HL-60/S4 treated with phorbol 12-myristate 13-acetate at 8.2 ng/mL for 4 days and 3 days (cell line): Measurements from ENCODE around the gene OLA1.
"Not testable (repeated sequence)": the region's sequence is repeated elsewhere in the genome, so short reads cannot be mapped to it uniquely, and the experiment has no call there.

ENCODE experiments used
- in situ Hi-C: fragments of 300-500 bp; cut with MboI; formaldehyde crosslinking; loops from 2 replicates; pipeline ENCODE4 v1.15.0; 2022; ENCODE audit warnings: low sequenced_read_pairs

The OLA1 gene

DNA sequence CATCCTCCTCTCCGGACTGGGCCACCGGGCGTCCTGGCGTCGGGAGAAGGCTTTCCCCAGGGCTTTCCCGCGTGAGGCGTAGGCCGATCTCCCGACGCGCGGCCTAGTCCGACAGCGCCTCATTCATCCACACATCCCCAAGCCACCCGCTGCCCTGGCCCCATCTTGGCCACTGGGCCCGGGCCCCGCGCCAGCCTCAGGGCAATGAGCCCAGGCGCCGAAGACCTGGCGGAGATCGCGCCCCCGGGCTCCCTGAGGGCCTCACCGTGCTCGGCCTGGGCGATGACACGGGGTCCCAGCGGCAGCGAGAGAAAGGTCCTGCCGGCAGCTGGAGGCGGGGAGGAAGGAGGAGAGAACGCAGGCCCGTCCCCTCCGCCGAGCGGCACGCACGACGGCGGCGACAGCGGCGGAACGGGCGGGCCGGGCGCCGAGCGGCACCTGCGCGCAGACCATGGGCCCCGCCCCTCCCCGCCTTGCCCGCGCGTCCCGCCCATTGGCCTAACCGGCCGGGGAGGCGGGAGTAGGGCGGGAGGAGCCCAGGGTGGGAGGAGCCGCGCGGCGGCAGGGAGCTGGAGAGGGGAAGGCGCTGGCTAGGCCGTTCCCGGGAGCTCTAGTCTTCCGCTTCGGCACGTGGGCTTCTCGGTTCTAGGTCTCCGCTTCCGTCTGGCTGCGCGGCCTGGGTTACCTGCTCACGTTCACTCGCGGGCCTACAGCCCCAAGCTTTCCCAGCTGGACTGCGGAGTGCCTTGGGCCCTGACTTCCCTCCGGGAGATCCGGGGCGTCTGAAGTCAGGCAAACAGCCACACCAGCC is at the start of gene OLA1:
OLA1 (minus strand) TSS at position 346 of the 811 bp plus-strand sequence. CDS start 1,717 bp downstream, outside the sequence.
- in situ Hi-C loops = no loop called here

DNA sequence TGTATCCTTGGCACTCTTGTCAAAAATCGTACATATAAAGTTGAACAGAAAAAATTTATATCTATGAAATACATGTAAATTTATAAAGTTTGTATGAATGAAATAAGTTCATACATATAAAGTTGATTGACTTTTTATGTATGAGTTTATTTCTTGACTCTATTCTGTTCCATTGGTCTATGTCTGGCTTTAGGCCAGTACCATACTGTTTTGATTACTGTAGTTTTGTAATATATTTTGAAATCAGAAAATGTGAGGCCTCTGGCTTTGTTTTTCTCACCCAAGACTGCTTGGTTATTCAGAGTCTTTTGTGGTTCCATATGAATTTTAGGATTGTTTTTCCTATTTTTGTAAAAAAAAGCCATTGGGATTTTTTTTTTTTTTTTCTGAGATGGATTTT is 44.6 kb upstream of the OLA1 start:
- in situ Hi-C loops = no loop called here

DNA sequence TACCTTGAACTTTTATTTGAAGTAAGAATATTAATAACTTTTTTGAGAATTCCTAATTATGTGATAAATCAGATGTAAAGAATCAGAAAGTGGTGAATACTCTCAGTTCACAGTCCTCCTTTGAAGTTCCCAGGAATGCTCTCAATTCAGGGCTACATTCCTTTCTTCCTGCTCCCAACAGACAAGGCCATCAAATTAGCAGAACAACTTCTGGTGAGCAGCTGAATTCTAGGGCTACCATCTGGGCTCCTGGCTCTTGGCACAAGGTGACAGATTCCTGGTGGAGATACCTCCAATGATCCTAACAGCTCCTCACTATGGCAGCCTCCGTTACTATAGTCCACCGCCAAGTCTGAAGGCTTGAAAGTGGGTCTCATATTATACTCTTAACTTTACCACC is 37.8 kb upstream of the OLA1 start:
- in situ Hi-C loops = no loop called here

DNA sequence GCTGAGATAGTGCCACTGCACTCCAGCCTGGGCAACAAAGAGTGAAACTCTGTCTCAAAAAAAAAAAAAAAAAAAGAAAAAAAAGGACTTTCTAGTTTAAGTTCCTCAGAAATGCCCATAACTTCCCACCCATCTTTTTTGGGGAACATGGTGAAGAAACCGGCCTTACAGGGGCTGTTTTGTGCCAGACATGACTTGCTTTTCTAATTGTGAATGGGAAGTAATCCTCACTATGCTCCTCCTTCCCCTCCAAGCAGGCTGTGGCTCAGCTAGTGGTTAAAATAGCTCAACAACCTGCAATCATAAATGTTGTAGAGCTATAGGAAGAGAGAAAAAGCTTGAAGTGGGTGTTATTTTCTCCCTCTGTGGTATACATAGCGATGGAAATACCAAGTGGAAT is 34.1 kb upstream of the OLA1 start:
- in situ Hi-C loops = no loop called here

DNA sequence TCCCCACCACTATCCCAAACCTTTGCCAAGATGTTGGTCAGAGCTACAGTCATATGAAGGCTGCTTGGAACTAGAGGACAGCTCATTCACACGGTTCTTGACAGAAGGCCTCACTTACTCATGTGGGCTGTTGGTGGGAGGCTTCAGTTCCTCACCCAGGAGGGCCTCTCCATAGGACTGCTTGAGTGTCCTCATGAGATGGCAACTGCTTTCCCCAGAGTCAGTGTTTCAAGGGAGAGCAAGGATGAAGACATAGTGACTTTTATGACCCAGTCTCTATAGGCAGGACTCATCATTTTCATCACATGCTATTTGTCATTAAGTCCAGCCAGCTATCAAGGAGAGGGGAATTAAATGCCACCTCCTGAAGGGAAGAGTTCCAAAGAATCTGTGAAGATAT is 33.4 kb upstream of the OLA1 start:
- in situ Hi-C loops = no loop called here

DNA sequence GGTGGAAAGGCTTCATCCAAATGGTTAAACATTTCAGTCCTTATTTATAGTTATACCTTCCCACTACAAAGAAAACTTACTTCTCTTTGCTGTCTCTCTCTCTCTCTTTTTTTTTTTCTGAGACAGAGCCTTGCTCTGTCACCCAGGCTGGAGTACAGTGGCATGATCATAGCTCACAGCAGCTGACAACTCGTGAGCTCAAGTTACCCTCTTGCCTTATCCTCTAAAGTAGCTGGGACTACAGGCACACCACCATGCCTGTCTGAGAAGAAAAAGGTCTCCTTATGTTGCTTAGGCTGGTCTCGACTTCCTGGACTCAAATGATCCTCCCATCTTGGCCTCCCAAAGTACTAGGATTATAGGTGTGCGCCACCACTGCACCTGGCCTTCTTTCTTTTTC is 32.3 kb upstream of the OLA1 start:
- in situ Hi-C loops = no loop called here

DNA sequence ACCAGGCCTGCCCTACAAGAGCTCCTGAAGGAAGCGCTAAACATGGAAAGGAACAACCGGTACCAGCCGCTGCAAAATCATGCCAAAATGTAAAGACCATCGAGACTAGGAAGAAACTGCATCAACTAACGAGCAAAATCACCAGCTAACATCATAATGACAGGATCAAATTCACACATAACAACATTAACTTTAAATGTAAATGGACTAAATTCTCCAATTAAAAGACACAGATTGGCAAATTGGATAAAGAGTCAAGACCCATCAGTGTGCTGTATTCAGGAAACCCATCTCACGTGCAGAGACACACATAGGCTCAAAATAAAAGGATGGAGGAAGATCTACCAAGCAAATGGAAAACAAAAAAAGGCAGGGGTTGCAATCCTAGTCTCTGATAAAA is 21.9 kb upstream of the OLA1 start:
- in situ Hi-C loops = not testable (repeated sequence)

DNA sequence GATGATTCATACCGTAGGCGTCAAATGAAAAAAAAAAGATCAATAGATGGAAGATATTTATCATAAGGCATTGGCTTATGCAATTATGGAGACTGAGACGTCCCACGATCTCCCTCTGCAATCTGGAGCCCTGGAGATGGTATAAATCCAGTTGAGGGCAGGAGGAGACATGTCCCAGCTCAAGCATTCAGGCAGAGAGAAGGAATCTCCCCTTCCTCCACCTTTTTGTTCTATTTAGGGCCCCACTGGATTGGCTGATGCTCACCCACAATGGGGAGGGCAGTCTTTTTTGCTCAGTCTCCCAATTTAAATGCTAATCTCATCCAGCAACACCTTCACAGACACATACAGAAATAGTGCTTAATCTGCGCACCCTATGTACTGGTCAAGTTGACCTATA is 18.0 kb upstream of the OLA1 start:
- in situ Hi-C loops = no loop called here

DNA sequence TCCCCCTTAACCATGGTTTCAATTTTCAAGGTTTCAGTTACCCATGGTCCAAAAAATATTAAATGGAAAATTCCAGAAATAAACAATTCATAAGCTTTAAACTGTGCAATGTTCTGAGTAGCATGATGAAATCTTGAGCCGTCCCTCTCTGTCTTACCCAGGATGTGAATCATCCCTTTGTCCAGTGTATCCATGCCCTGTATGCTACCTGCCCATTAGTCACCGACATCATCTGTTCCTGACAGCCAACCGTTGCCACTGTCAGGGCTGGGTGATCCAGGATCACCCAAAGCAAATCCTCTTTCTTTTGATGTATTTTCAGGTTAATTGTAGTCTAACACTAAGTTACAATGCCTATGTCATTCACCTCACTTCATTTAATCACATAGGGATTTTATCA is 15.7 kb upstream of the OLA1 start:
- in situ Hi-C loops = no loop called here

DNA sequence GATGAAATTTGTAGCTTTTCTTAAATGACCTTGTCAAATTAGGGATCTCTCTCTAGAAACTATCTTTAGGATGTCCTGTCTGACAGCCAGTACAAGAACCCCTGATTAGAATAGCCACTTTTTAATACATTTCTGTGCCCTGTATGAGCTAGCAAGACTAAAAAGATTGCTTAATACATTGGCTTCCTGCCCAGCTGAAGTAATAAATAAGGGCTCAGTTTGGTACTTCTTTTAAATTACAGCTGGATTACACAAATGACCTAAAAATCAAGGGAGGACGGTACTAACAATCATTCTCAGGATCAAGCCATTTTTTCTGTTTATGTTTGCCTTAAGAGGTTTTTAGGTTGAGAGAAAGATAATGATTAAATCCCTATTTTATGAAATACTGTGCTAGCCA is 11.6 kb upstream of the OLA1 start:
- in situ Hi-C loops = no loop called here

DNA sequence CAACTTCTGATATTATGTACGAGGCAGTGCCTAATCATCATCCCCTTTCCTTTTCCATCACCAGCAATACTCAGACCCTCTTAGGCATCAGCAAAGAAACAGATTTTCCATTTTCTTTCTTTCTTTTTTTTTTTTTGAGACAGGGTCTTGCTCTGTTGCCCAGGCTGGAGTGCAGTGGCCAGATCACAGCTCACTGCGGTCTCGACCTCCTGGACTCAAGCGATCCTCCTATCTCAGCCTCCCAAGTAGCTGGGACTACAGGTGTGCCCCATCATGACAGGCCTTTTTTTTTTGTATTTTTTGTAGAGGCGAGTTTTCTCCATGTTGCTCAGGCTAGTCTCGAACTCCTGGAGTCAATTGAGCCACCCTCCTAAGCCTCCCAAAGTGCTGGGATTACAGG is 5.9 kb upstream of the OLA1 start:
- in situ Hi-C loops = no loop called here

DNA sequence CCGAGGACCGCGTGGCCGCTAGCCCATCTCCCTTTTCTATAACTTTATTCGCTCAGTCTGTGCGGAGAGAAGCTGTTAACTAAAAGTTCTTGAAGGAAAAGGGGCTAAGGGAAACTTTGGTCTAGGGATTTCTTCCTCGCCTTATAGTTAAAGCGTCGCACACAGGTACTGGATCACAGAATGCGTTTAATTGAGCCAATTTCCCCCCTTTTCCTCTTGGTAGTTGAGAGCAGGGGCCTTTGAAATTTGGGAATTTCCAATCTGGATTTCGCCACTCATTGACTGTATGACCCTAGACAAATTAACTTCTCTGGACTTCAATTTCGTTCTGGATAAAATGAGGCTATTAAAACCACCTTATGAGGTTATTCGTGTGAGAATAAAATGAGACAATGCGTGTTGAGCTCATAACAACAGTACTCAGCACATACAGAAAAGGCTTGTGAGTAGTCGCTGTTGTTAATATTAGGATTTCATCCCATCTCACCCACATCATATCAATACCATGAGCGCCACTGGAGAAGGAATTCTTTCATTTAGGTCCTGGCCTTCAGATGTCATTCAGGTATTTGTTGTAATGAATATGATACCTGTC is 763 bp upstream of the OLA1 start:
- in situ Hi-C loops = no loop called here

DNA sequence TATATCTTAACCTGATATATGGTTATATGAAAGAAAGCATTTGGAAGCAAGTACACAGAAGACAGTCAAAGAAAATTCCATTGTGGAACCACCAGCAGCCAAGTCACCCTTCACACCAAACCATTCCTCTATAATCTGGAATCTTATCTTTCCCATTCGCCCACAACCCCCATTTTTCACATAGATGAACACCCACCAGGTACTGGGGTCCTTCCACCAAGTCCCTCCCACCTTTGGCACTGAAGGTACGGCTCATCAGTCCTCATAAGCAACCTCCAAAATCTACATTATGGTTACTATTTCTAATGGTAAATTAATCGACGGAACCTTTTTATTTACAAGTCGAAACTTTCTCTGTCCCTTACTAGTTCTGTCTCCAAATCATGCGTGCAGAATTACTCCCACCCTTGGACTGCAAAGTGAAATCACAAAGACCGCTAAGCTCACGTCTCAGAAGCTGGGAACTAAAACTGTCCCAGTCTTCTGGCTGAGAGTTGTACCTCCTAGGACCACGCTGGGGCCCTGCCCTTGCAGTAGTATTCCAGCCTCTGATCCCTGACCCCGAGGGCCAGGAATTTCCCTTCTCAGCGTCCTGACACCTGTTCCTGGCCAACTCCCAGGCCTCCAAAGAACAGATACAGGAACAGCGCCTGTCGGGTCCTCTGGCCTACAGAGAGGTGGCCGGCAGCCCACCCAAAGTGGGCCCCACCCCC is 702 bp downstream of the OLA1 start:
- in situ Hi-C loops = no loop called here

DNA sequence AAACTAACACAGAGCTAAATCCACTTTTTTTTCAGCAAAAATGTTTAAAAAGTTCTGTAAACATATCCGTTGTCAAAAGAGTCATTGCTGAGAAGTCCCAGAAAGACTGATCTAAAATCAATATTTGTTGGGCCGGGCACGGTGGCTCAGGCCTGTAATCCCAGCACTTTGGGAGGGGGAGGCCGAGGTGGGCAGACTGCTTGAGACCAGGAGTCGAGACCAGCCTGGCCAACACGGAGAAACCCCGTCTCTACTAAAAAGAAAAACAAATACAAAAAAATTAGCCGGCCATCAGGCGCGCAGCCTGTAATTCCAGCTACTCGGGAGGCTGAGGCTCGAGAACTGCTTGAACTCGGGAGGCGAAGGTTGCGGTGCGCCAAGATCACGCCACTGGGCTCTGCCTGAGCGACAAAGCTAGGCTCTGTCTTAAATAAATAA is 1.4 kb downstream of the OLA1 start:
- in situ Hi-C loops = no loop called here

DNA sequence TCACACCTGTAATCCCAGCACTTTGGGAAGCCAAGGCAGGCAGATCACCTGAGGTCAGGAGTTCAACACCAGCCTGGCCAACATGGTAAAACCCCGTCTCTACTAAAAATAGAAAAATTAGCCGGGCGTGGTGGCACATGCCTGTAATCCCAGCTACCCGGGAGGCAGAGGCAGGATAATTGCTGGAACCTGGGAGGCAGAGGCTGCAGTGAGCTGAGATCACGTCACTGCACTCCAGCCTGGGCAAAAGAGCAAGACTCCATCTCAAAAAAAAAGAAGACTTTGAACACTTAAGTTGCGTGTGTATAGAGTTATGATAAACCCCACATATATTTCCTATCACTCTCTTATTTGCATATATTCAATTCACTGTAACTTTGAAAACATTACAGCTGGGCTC is 2.7 kb downstream of the OLA1 start:
- in situ Hi-C loops = not testable (repeated sequence)

DNA sequence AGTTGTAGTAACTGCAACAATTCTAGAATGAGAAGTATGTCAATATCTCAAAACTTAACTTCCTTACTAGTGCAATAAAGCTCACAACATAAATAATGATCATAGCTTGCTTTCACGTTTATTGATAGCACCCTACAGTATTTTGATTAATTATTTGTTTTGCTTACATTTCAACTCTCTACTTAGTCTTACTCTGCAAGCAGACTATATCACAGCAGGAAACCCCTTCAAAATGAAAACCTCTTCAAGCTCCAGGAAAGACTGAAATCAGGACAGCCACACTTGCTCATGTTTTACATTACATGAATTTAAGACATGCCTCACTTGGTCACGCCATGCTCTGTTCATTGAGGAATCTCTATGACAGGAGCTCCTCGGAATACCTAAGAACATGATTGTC is 3.3 kb downstream of the OLA1 start:
- in situ Hi-C loops = no loop called here

DNA sequence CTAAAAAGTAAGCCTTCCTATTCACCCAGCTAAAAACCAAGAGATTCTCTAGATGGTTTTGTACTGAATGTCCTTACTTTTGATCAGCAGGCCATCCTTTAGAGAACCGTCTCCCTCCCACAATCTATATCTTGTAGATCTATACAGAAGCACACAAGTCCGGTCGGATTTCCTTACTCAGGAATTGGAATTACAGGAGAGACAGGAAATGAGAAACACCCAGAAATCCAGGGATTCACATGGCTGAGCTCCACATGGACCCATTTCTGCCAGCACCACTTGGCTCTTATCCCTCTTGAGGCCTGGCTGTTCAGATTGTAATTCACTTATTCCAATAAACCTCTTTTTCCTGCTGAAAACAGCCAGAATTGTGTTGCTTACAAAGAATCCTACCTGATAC is 4.5 kb downstream of the OLA1 start:
- in situ Hi-C loops = no loop called here

DNA sequence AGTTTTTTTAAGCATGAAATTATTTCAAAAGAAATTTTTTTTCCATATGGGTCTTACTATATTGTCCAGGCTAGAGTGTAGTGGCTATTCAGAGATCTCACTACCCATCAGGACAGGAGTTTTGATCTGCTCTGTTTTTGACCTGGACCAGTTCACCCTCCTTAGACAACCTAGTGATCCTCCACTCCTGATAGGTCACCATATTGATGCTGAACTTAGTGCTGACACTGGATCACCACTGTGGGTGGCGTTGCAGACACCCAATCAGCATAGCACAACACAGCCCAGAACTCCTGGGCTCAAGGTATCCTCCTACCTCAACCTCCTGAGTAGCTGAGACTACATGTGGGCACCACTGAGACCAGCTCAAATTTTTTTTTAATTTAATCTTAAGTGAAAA is 8.2 kb downstream of the OLA1 start:
- in situ Hi-C loops = no loop called here

DNA sequence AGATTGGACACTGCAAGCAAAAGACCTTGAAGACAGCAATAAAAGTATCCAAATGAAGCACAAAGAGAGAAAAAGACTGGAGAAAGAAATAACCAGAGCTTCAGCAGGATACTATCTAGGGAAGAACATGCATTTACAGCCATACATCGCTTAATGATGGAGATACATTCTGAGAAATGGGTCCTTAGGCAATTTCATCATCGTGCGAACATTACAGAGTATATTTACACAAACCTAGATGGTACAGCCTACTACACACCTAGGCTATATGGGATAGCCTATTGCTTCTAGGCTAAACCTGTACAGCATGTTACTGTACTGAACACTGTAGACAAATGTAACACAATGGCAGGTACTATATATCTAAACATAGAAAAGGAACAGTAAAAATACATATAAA is 11.9 kb downstream of the OLA1 start:
- in situ Hi-C loops = no loop called here

DNA sequence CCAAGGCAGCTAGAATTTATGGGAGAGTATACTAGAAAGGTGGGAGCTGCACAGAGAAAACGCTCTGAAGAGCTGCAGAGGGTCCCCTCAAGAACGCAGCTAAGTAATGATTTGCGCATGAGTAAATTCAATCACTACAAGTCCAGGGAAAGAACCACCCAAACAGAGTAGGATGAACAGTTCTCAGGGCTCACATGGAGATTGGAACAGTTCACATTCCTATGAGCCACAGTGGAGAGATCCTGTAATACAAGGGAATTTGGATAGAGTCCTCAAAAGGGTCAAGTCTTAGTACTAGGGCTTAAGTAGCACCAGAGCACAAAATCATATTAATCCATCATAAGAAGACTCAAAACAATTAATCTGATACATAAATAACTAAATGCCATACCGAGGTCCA is 12.7 kb downstream of the OLA1 start:
- in situ Hi-C loops = no loop called here

DNA sequence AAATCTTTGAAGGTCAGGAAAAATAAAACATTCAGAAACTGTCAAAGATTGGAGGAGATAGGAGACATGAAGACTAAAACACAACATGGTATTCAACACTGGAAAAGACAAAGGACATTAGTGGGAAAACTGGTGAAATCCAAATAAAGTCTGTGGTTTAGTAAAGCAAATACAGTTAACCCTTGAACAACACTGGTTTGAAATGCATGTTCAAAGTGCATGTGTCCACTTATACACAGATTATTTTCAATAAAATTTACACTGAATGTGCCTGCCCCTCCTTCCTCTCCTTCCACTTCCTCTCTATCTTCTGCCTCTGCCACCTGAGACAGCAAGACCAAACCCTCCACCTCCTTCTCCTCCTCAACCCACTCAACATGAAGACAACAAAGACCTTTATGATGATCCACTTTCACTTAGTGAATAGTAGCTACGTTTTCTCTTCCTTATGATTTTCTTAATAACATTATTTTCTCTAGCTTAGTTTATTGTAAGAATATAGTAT is 14.5 kb downstream of the OLA1 start:
- in situ Hi-C loops = no loop called here

DNA sequence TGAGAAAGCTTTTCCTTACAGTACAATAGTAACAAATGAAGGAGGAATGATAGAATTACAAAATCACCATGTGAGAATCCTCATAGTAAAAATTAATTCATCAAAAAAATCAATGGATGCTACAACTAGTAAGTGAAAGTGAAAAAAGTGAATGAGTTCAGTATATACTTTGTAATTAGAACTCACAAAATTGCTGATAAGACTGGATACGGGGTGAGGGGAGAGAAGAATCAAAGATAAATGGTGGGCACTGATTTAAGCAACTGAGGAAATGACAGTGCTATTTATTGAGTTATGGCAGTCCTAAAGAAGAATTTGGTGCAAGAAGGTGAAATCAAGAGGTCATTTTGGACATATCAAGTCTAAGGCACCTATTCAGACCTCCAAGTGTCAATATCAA is 20.6 kb downstream of the OLA1 start:
- in situ Hi-C loops = no loop called here
